GM18505 (cell line): ENCODE data around the gene DGKI.

Experiments
- ATAC-seq: cut with Tn5 transposase; IDR thresholded peaks from one replicate; pipeline ENCODE4 v1.9.1; 2021; ENCODE audit not compliant: unreplicated experiment
- POLR2A ChIP-seq: IDR thresholded peaks from 4 replicates; pipeline ENCODE4 v1.6.1; 2011; ENCODE audit warnings: borderline replicate concordance; ENCODE audit not compliant: insufficient read depth, insufficient read length; ENCODE audit errors: extremely low read depth

Gene DGKI

DNA sequence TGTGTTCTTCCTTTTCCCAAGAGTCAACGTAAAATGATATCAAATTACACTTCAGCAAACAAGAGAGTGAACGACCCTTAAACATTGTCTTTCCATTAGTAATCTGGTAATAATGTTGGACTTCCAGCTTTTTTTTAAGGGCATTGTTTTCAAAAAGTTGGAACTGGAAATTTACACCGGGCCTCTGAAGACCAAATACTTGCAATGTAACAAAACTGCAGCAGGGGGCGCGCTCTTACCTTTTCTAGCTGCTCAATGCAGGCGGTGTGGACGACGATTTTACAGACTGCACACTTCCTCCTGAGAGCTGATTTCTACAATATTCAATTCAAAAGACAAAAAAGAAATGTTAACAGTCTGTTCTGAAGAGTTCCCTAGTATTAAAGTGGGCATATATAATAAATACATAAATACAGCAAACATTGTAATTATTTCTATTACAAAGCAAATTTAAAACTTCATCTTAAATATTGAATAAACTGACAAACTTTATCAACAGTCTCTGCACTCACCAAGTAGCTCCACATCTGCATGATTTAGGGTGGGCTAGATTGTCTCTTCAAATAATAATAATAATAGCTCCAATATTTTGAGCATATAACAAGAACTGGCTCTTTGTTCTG lies 190.4 kb downstream of the DGKI start:
- TF ChIP-seq POLR2A = no peak
- ATAC-seq = peak; percentile 87

DNA sequence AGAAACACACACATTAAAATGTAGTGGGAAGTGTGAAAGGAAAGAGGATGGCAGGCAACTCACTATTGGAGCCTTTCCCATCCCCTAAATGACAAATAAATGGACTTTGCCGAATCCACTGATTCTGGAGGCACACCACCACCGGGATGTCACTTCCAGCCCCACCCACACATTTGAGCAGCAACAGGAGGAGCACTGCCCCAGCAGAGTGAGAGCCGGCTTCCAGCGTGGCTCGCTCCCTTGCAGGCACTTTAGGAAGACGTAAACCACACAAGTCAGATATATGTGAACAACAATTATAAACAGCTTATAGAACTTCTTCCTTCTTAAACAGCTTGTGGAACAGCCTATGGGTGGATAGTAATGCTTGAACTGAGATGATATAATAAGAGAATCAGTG lies 191.0 kb downstream of the DGKI start:
- ATAC-seq = no peak

DNA sequence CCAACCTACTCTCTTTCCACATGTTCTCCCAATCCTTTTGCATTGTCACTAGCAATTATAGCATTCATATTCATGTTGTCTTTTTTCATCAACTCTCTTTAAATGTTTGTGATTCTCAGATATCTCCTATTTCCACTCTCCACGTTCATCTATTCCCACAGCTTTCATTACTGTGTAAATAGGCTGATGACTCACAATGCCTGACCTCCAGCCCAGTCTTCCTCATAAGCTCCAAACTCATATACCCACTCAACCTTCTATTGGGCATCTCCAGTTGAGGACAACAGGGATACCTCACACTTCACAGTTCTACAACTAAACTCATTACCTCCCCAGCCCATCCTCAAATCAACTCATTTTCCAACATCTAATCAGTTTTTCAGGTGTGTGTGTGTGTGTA lies 194.1 kb downstream of the DGKI start:
- ATAC-seq = no peak
- no peak for TF ChIP-seq POLR2A

More for the DNA sequence above, 191.0 kb downstream of the DGKI start:
- no peak for TF ChIP-seq POLR2A

GRCh38 chr7:137647905-137648565 lies 198.7 kb downstream of the DGKI start:
- ATAC-seq = no peak
- TF ChIP-seq POLR2A = no peak

DNA sequence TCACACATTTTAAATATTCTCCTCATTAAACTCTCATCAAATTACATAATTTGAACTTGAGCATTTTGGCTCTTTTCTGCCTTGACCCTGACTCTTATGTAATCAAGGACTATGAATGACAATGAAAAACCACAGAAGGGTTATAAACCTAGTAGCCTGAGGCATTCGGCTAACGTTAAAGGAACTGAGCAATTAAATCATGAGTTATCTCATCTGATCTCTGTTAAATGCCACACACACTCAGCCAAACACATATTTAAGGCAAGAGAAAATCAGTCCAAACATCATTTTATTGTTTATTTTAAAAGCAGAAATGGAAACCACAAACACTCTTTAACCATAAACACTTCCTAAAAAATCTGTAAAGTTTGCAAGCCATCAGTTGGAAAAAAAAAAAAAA lies 204.3 kb downstream of the DGKI start:
- TF ChIP-seq POLR2A = no peak
- ATAC-seq = no peak

- no peak for TF ChIP-seq POLR2A
- no peak for ATAC-seq
Observed at GRCh38 chr7:137642031-137642430, 204.7 kb downstream of the DGKI start.

DNA sequence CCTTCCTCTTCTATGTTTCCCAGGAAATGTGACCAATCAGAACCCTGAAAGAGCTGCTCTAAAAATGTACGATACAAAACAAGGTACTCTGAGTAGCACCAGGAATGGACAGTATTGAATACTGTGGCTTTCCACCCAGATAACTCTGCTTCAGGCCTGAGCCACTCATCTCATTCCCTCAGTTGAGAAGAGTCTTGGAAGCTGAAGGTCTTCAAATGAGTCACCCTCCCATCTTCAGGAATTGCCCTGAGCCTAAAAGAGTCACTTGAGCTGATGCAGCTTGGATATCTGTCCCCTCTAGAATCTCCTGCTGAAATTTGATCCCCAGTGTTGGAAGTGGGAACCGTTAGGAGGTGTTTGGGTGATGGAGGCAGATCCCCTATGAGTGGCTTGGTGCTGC lies 210.4 kb downstream of the DGKI start:
- ATAC-seq = no peak
- no peak for TF ChIP-seq POLR2A

DNA sequence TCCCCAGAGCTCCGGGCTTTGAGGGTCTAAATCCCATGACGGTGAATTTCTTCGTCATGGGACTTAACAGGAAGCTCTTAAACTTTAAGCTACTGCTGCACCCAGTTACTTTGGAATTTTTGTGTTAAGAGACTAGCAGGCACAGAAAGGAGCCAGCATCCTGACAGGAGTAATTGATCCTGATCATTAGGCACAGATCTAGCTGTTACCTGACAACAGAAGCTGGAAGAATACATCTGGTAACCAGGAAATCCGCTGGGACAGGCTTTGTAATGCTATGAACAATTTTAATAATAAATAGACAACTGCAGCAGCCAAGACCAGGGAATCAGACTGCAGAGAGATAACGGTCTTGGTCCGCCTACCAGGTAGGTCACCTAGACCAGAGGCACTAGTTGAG lies 210.9 kb downstream of the DGKI start:
- ATAC-seq = no peak
- TF ChIP-seq POLR2A = no peak

- no peak for ATAC-seq
- TF ChIP-seq POLR2A = no peak
Observed at GRCh38 chr7:137635132-137635531, 211.6 kb downstream of the DGKI start.

DNA sequence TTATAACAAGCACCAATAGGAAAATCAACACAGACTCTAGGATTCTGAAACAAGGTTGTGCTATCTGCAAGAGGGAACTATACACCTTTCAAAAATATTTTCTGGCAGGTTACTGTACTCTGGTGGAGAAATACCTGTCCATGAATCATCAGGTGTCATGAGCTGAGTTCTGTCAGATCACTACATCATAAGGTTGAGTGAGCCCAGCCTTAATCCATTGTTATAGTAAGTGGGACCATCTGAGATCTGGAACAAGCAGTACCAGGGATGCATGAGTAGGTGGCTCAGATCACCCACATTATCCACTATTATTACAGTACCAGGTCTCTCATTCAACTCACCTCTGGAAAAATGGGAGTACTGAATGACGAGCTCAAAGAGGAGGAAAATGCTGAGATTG lies 212.4 kb downstream of the DGKI start:
- ATAC-seq = no peak
- TF ChIP-seq POLR2A = no peak

GRCh38 chr7:137633133-137633532 lies 213.6 kb downstream of the DGKI start:
- TF ChIP-seq POLR2A = no peak
- no peak for ATAC-seq

DNA sequence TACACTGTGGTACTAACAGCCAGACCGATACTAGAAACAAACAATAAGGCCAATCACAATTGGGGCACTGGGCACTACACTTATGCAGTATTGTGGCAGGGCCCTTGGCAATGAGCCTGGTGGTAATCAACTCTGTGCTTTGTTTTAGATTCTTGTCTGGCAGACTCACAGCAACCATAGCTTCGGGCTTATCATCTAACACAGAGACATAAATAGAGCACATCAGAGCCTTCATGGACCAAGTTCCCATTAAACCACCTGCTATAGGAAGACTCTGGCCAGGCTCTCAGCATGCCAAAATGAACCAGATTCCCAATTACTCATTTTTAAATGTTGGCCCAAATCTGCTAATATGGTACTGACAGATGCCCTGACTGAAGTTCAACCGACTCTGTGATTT lies 218.6 kb downstream of the DGKI start:
- no peak for TF ChIP-seq POLR2A
- ATAC-seq = no peak

DNA sequence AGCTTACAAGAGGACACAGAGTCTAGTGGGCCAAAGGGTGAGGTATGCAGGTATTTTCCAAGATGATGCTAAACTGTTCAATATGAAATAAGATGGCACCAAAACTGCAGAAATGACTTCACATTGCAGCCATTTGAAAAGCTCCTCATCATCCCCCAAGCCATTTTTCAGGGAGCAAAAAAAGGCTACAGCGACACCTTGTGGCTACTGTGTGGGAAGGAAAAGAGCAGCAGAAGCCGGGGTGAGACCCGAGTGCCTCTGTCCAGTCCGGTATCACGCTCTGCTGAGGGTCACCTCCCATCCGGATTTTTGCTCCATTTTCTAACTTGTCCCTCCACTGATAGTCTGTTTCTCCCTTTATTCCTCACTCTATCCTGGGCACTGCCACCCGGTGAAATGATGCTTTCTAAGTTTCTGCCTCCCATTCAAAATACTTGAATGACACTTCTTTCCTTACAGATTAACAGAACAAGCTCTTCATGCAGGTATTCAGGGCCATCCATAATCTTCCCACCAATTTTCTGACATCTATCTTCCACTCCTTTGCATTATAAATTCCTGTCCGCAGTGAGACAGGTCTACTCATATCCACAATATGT lies 220.2 kb downstream of the DGKI start:
- no peak for TF ChIP-seq POLR2A
- ATAC-seq = peak; percentile 67

DNA sequence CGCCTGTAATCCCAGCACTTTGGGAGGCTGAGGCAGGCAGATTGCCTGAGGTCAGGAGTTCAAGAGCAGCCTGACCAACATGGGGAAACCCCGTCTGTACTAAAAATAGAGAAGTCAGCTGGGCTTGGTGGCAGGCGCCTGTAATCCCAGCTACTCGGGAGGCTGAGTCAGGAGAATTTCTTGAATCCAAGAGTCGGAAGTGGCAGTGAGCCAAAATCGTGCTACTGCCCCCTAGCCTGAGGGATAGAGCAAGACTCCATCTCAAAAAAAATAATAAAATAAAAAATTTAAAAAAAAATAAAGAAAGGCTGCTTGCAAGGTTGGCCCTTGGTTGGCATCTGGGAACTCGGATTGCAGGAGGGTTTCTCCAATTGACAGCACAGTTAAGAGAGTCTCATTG lies 221.6 kb downstream of the DGKI start:
- no peak for ATAC-seq
- TF ChIP-seq POLR2A = no peak
